Subcutaneous abdominal adipose tissue (tissue), 5 donors: ENCODE data around the gene FRAS1.
"Not testable (repeated sequence)": the region's sequence is repeated elsewhere in the genome, so short reads cannot be mapped to it uniquely, and the experiment has no call there.

Experiments
- H3K27ac ChIP-seq: one replicate; pipeline ENCODE4 v1.7.0; 2013; ENCODE audit warnings: low read depth, mild to moderate bottlenecking, inconsistent platforms, low read length, moderate library complexity
- H3K27me3 ChIP-seq, 5 donors: one replicate each; pipeline ENCODE4 v1.7.0; 2013; ENCODE audit warnings: low read length in 5 of 5, inconsistent platforms in 1 of 5; ENCODE audit not compliant: control insufficient read depth in 5 of 5, insufficient read depth in 4 of 5
- H3K36me3 ChIP-seq, 5 donors: one replicate each; pipeline ENCODE4 v1.7.0; 2013; ENCODE audit warnings: low read length in 5 of 5; ENCODE audit not compliant: control insufficient read depth in 5 of 5, insufficient read depth in 5 of 5
- H3K4me1 ChIP-seq, 5 donors: one replicate each; pipeline ENCODE4 v1.7.0; 2013; ENCODE audit warnings: low read length in 5 of 5, mild to moderate bottlenecking in 3 of 5, moderate library complexity in 1 of 5; ENCODE audit not compliant: control insufficient read depth in 5 of 5, insufficient read depth in 5 of 5
- H3K4me3 ChIP-seq, 5 donors: one replicate each; pipeline ENCODE4 v1.7.0; 2013; ENCODE audit warnings: low read length in 5 of 5, low read depth in 1 of 5
- H3K9ac ChIP-seq, 5 donors: one replicate each; pipeline ENCODE4 v1.7.0; 2013; ENCODE audit warnings: low read length in 5 of 5, mild to moderate bottlenecking in 4 of 5, moderate library complexity in 3 of 5
- H3K9me3 ChIP-seq, 5 donors: one replicate each; pipeline ENCODE4 v1.7.0; 2013; ENCODE audit warnings: low read length in 5 of 5; ENCODE audit not compliant: control insufficient read depth in 5 of 5
- donor health status: healthy.
- donor health status: healthy.
- donor health status: healthy.
- donor health status: healthy.
- donor health status: healthy.

The FRAS1 gene

GRCh38 chr4:78323439-78323838 is 266.3 kb downstream of the FRAS1 start:
- Histone ChIP-seq H3K36me3 (no peaks in the 10 kb centered on the region), H3K4me1 (no peaks in the 10 kb centered on the region), H3K9me3 (no peaks in the 10 kb centered on the region), H3K27me3 (no peaks in the 10 kb centered on the region), H3K27ac (no peak overlapping the region), H3K9ac (no peak overlapping the region), H3K4me3 (no peak overlapping the region)

GRCh38 chr4:78324625-78325024 is 267.5 kb downstream of the FRAS1 start:
- Histone ChIP-seq H3K4me3 (no peak overlapping the region), H3K27ac (no peak overlapping the region), H3K9ac (no peak overlapping the region), H3K27me3 (no peaks in the 10 kb centered on the region), H3K9me3 (no peaks in the 10 kb centered on the region), H3K4me1 (no peaks in the 10 kb centered on the region), H3K36me3 (no peaks in the 10 kb centered on the region)

GRCh38 chr4:78325271-78326157 is 268.4 kb downstream of the FRAS1 start:
- Histone ChIP-seq H3K27ac (no peak overlapping the region), H3K9ac (no peak overlapping the region), H3K36me3 (no peaks in the 10 kb centered on the region), H3K4me3 (no peak overlapping the region), H3K27me3 (no peaks in the 10 kb centered on the region), H3K4me1 (no peaks in the 10 kb centered on the region), H3K9me3 (no peaks in the 10 kb centered on the region)

GRCh38 chr4:78328591-78328990 is 271.5 kb downstream of the FRAS1 start:
- H3K27ac ChIP-seq, H3K27me3 ChIP-seq, H3K4me3 ChIP-seq, H3K9me3 ChIP-seq, H3K36me3 ChIP-seq, H3K4me1 ChIP-seq, H3K9ac ChIP-seq: not testable (repeated sequence)

GRCh38 chr4:78331186-78331585 is 274.1 kb downstream of the FRAS1 start:
- Histone ChIP-seq H3K4me3 (no peak overlapping the region), H3K36me3 (no peaks in the 10 kb centered on the region), H3K27me3 (no peaks in the 10 kb centered on the region)

GRCh38 chr4:78331965-78332364 is 274.8 kb downstream of the FRAS1 start:
- Histone ChIP-seq H3K27ac (no peak overlapping the region), H3K4me3 (no peak overlapping the region), H3K9ac (no peak overlapping the region), H3K27me3 (no peaks in the 10 kb centered on the region), H3K9me3 (no peaks in the 10 kb centered on the region), H3K36me3 (no peaks in the 10 kb centered on the region), H3K4me1 (peaks cover 0 to 4% (median 0%) of the 10 kb centered on the region in 5 donors)

More at GRCh38 chr4:78331186-78331585, 274.1 kb downstream of the FRAS1 start:
- Histone ChIP-seq H3K27ac (no peak overlapping the region), H3K9me3 (no peaks in the 10 kb centered on the region), H3K4me1 (peaks cover 0 to 4% (median 0%) of the 10 kb centered on the region in 5 donors), H3K9ac (no peak overlapping the region)

GRCh38 chr4:78332976-78333375 is 275.9 kb downstream of the FRAS1 start:
- no peaks in the 10 kb centered on the region for H3K36me3 ChIP-seq
- no peak overlapping the region for H3K27ac ChIP-seq
- H3K9ac ChIP-seq = no peak overlapping the region
- peaks cover 0 to 4% (median 0%) of the 10 kb centered on the region in 5 donors for H3K4me1 ChIP-seq
- no peaks in the 10 kb centered on the region for H3K27me3 ChIP-seq
- H3K9me3 ChIP-seq = no peaks in the 10 kb centered on the region
- no peak overlapping the region for H3K4me3 ChIP-seq

GRCh38 chr4:78336093-78336943 is 279.2 kb downstream of the FRAS1 start:
- H3K36me3 ChIP-seq = no peaks in the 10 kb centered on the region
- H3K27ac ChIP-seq = no peak overlapping the region
- peaks cover 0 to 4% (median 0%) of the 10 kb centered on the region in 5 donors for H3K4me1 ChIP-seq
- H3K4me3 ChIP-seq = no peak overlapping the region
- no peaks in the 10 kb centered on the region for H3K9me3 ChIP-seq
- H3K9ac ChIP-seq = no peak overlapping the region
- no peaks in the 10 kb centered on the region for H3K27me3 ChIP-seq

GRCh38 chr4:78337244-78338020 is 280.3 kb downstream of the FRAS1 start:
- no peak overlapping the region for H3K4me3 ChIP-seq

More at GRCh38 chr4:78337244-78338020, 280.3 kb downstream of the FRAS1 start:
- H3K36me3 ChIP-seq = no peaks in the 10 kb centered on the region
- no peak overlapping the region for H3K27ac ChIP-seq
- no peak overlapping the region for H3K9ac ChIP-seq
- peaks cover 0 to 4% (median 0%) of the 10 kb centered on the region in 5 donors for H3K4me1 ChIP-seq
- no peaks in the 10 kb centered on the region for H3K9me3 ChIP-seq
- no peaks in the 10 kb centered on the region for H3K27me3 ChIP-seq
